Neural progenitor cell (in vitro differentiated cells): ENCODE data around the gene HOXA10. TPM values are rescaled to one million over a fixed set of nuclear protein-coding genes. Genes with fewer than 3 reads are reported as not detected.

Experiments
- DNase-seq: peaks from one replicate; pipeline ENCODE4 v3.0.0-alpha.2; 2016; ENCODE audit warnings: low spot score
- H2AFZ ChIP-seq: fragments of 200-600 bp; sonication (generic); replicated peaks from 2 replicates; pipeline ENCODE4 v1.6.1; 2016; ENCODE audit warnings: antibody characterized with exemption
- H3F3A ChIP-seq: fragments of 200-600 bp; sonication (generic); 2 replicates; pipeline ENCODE4 v1.6.1; 2016; ENCODE audit warnings: antibody characterized with exemption, low read depth
- H3K27ac ChIP-seq: fragments of 200-600 bp; sonication (generic); 2 replicates; pipeline ENCODE4 v1.5.1; 2016; ENCODE audit warnings: mild to moderate bottlenecking
- H3K27me3 ChIP-seq: fragments of 200-600 bp; sonication (generic); 2 replicates; pipeline ENCODE4 v1.6.1; 2016; ENCODE audit warnings: mild to moderate bottlenecking, moderate library complexity
- H3K36me3 ChIP-seq: fragments of 200-600 bp; sonication (generic); 2 replicates; pipeline ENCODE4 v1.5.1; 2016
- H3K4me1 ChIP-seq: fragments of 200-600 bp; sonication (generic); 2 replicates; pipeline ENCODE4 v1.6.1; 2016; ENCODE audit warnings: mixed run types
- H3K4me2 ChIP-seq: fragments of 200-600 bp; sonication (generic); 2 replicates; pipeline ENCODE4 v1.6.1; 2016
- H3K4me3 ChIP-seq: fragments of 200-600 bp; sonication (generic); 2 replicates; pipeline ENCODE4 v1.5.1; 2016
- H3K79me2 ChIP-seq: fragments of 200-600 bp; sonication (generic); 2 replicates; pipeline ENCODE4 v1.6.1; 2016; ENCODE audit warnings: low read depth
- H3K9ac ChIP-seq: fragments of 200-600 bp; sonication (generic); 2 replicates; pipeline ENCODE4 v1.6.1; 2016
- H3K9me3 ChIP-seq: fragments of 200-600 bp; sonication (generic); 2 replicates; pipeline ENCODE4 v1.5.1; 2016; ENCODE audit warnings: low read depth
- H4K20me1 ChIP-seq: fragments of 200-600 bp; sonication (generic); 2 replicates; pipeline ENCODE4 v1.6.1; 2016; ENCODE audit warnings: low read depth
- H3K27ac Mint-ChIP-seq: 3 replicates; pipeline ENCODE4 v1.8.0; 2021; ENCODE audit warnings: mixed read lengths
- H3K27me3 Mint-ChIP-seq: 2 replicates; pipeline ENCODE4 v1.8.0; 2022; ENCODE audit warnings: low read depth, mild to moderate bottlenecking, inconsistent platforms, moderate library complexity, mixed read lengths; ENCODE audit not compliant: insufficient read depth
- H3K36me3 Mint-ChIP-seq: 3 replicates; pipeline ENCODE4 v1.8.0; 2021; ENCODE audit warnings: mixed read lengths
- H3K4me1 Mint-ChIP-seq: 3 replicates; pipeline ENCODE4 v1.8.0; 2021; ENCODE audit warnings: mixed read lengths
- H3K4me3 Mint-ChIP-seq: 3 replicates; pipeline ENCODE4 v1.8.0; 2021; ENCODE audit warnings: mild to moderate bottlenecking, moderate library complexity, mixed read lengths
- H3K9me3 Mint-ChIP-seq: 3 replicates; pipeline ENCODE4 v1.8.0; 2020; ENCODE audit warnings: mixed read lengths
- CTCF ChIP-seq: fragments of 200-600 bp; sonication (generic); IDR thresholded peaks from 2 replicates; pipeline ENCODE4 v1.5.1; 2017; ENCODE audit warnings: antibody characterized with exemption, mild to moderate bottlenecking
- EZH2 ChIP-seq: fragments of 200-600 bp; sonication (generic); IDR thresholded peaks from 2 replicates; pipeline ENCODE4 v1.6.1; 2017; ENCODE audit warnings: antibody characterized with exemption, mild to moderate bottlenecking, moderate library complexity
- EZH2phosphoT487 ChIP-seq: fragments of 200-600 bp; sonication (generic); IDR thresholded peaks from 2 replicates; pipeline ENCODE4 v1.6.1; 2017; ENCODE audit warnings: antibody characterized with exemption
- total RNA-seq: library from RNA; depleted of rRNA; stranded (reverse); fragments of >200 nt; gene quantifications from 2 replicates; pipeline ENCODE4 v1.2.3, GENCODE V29; 2015; ENCODE audit warnings: low replicate concordance

Gene HOXA10
- total RNA-seq, 1 donor from 2014 or later: not detected

- Mint-ChIP-seq H3K27me3 (peaks cover 92% of the 10 kb centered on the region), H3K27ac (no peak overlapping the region), H3K36me3 (no peaks in the 10 kb centered on the region), H3K9me3 (peaks cover 13% of the 10 kb centered on the region), H3K4me3 (no peak overlapping the region), H3K4me1 (peaks cover 9% of the 10 kb centered on the region)
- H3K79me2 ChIP-seq: no peaks in the 10 kb centered on the region
- H2AFZ ChIP-seq: no peak overlapping the region
- no peaks in the 10 kb centered on the region for H3K9me3 ChIP-seq
- no peak overlapping the region for H3K9ac ChIP-seq
- peak; percentile 69 for DNase-seq
- H3K36me3 ChIP-seq: no peaks in the 10 kb centered on the region
- no peak overlapping the region for H3K27ac ChIP-seq
- H3K4me2 ChIP-seq: peak overlapping the region; percentile 12
- peaks cover 11% of the 10 kb centered on the region for H3K4me1 ChIP-seq
- H4K20me1 ChIP-seq: peaks cover 97% of the 10 kb centered on the region
- H3K27me3 ChIP-seq: peaks cover 100% of the 10 kb centered on the region
- peak overlapping the region; percentile 2 for H3K4me3 ChIP-seq
- H3F3A ChIP-seq: peaks cover 16% of the 10 kb centered on the region
- TF ChIP-seq EZH2phosphoT487 (peak; percentile 89), CTCF (no peak), EZH2 (peak; percentile 95)
These were observed 30.8 kb upstream of the HOXA10 start for GRCh38 chr7:27204851-27205322.

GRCh38 chr7:27203964-27204594, 30.0 kb upstream of the HOXA10 start:
- Mint-ChIP-seq H3K36me3 (no peaks in the 10 kb centered on the region), H3K4me3 (no peak overlapping the region), H3K4me1 (peaks cover 11% of the 10 kb centered on the region), H3K27me3 (peaks cover 88% of the 10 kb centered on the region), H3K9me3 (peaks cover 12% of the 10 kb centered on the region), H3K27ac (no peak overlapping the region)
- no peaks in the 10 kb centered on the region for H3K36me3 ChIP-seq
- no peak for DNase-seq
- H3K27ac ChIP-seq: no peak overlapping the region
- H3K4me1 ChIP-seq: peaks cover 11% of the 10 kb centered on the region
- no peak overlapping the region for H2AFZ ChIP-seq
- H3K4me3 ChIP-seq: no peak overlapping the region
- peaks cover 91% of the 10 kb centered on the region for H4K20me1 ChIP-seq
- H3K79me2 ChIP-seq: no peaks in the 10 kb centered on the region
- TF ChIP-seq EZH2 (no peak), EZH2phosphoT487 (no peak), CTCF (no peak)
- H3K9me3 ChIP-seq: no peaks in the 10 kb centered on the region
- H3K4me2 ChIP-seq: no peak overlapping the region
- H3K9ac ChIP-seq: no peak overlapping the region
- H3F3A ChIP-seq: peaks cover 16% of the 10 kb centered on the region
- H3K27me3 ChIP-seq: peaks cover 100% of the 10 kb centered on the region

- peaks cover 100% of the 10 kb centered on the region for H3K27me3 ChIP-seq
- H2AFZ ChIP-seq: no peak overlapping the region
- Mint-ChIP-seq H3K36me3 (no peaks in the 10 kb centered on the region), H3K4me1 (peaks cover 11% of the 10 kb centered on the region), H3K27me3 (peaks cover 88% of the 10 kb centered on the region), H3K27ac (no peak overlapping the region), H3K4me3 (no peak overlapping the region), H3K9me3 (peaks cover 11% of the 10 kb centered on the region)
- TF ChIP-seq EZH2phosphoT487: peak; percentile 8
- no peak for TF ChIP-seq CTCF
- H3K4me1 ChIP-seq: peaks cover 11% of the 10 kb centered on the region
- H3K4me3 ChIP-seq: no peak overlapping the region
- H3F3A ChIP-seq: peaks cover 16% of the 10 kb centered on the region
- peaks cover 92% of the 10 kb centered on the region for H4K20me1 ChIP-seq
- DNase-seq: no peak
- H3K9me3 ChIP-seq: no peaks in the 10 kb centered on the region
- H3K79me2 ChIP-seq: no peaks in the 10 kb centered on the region
- no peak overlapping the region for H3K27ac ChIP-seq
- H3K4me2 ChIP-seq: no peak overlapping the region
- H3K36me3 ChIP-seq: no peaks in the 10 kb centered on the region
- H3K9ac ChIP-seq: no peak overlapping the region
These were observed 29.3 kb upstream of the HOXA10 start for GRCh38 chr7:27203365-27203953.
